HG03280 (cell line): ENCODE data around the gene DBI.

Source experiments
- ATAC-seq: cut with Tn5 transposase; IDR thresholded peaks from one replicate; pipeline ENCODE4 v1.9.1; 2021; ENCODE audit warnings: mild to moderate bottlenecking, moderate library complexity; ENCODE audit not compliant: unreplicated experiment

The DBI gene

GRCh38 chr2:119366649-119367471 lies at the start of gene DBI, which contains the start of gene C2orf76:
Gene DBI (plus strand): TSS chr2:119366977. CDS start chr2:119367052, 75 bp downstream.
Gene C2orf76 (minus strand): TSS chr2:119366834. CDS start chr2:119339959, 26,875 bp downstream.
- ATAC-seq, result peak; percentile 95

- ATAC-seq, result no peak
These were observed 49.2 kb upstream of the DBI start for GRCh38 chr2:119317554-119317953.

GRCh38 chr2:119319593-119319992 lies 47.2 kb upstream of the DBI start:
- no peak for ATAC-seq

- ATAC-seq, result no peak
These were observed 43.3 kb upstream of the DBI start for GRCh38 chr2:119323459-119323858.

- no peak for ATAC-seq
These were observed 42.0 kb upstream of the DBI start for GRCh38 chr2:119324685-119325270.

- no peak for ATAC-seq
These were observed 39.8 kb upstream of the DBI start for GRCh38 chr2:119326938-119327337.

- no peak for ATAC-seq
These were observed 39.3 kb upstream of the DBI start for GRCh38 chr2:119327431-119327830.

- no peak for ATAC-seq
These were observed 33.8 kb upstream of the DBI start for GRCh38 chr2:119332953-119333352.

GRCh38 chr2:119333360-119333759 lies 33.4 kb upstream of the DBI start:
- ATAC-seq, result no peak

GRCh38 chr2:119333833-119334232 lies 32.9 kb upstream of the DBI start:
- ATAC-seq, result no peak

GRCh38 chr2:119337749-119338148 lies 29.0 kb upstream of the DBI start:
- ATAC-seq, result no peak

- no peak for ATAC-seq
These were observed 28.5 kb upstream of the DBI start for GRCh38 chr2:119338272-119338671.

- peak; percentile 81 for ATAC-seq
These were observed 27.8 kb upstream of the DBI start for GRCh38 chr2:119338826-119339561.

GRCh38 chr2:119339562-119339923 lies 27.2 kb upstream of the DBI start:
- no peak for ATAC-seq

- no peak for ATAC-seq
These were observed 25.1 kb upstream of the DBI start for GRCh38 chr2:119341684-119342083.

- no peak for ATAC-seq
These were observed 17.5 kb upstream of the DBI start for GRCh38 chr2:119349289-119349688.

- no peak for ATAC-seq
These were observed 16.3 kb upstream of the DBI start for GRCh38 chr2:119350311-119350998.

- ATAC-seq, result peak; percentile 96
These were observed 14.4 kb upstream of the DBI start for GRCh38 chr2:119352357-119352756.

GRCh38 chr2:119354860-119355259 lies 11.9 kb upstream of the DBI start:
- ATAC-seq, result no peak

- ATAC-seq, result no peak
These were observed 7.0 kb upstream of the DBI start for GRCh38 chr2:119359774-119360173.

GRCh38 chr2:119360423-119360966 lies 6.3 kb upstream of the DBI start:
- ATAC-seq, result no peak
